ENCODE data around the gene LRFN2.

LRFN2 gene

DNA sequence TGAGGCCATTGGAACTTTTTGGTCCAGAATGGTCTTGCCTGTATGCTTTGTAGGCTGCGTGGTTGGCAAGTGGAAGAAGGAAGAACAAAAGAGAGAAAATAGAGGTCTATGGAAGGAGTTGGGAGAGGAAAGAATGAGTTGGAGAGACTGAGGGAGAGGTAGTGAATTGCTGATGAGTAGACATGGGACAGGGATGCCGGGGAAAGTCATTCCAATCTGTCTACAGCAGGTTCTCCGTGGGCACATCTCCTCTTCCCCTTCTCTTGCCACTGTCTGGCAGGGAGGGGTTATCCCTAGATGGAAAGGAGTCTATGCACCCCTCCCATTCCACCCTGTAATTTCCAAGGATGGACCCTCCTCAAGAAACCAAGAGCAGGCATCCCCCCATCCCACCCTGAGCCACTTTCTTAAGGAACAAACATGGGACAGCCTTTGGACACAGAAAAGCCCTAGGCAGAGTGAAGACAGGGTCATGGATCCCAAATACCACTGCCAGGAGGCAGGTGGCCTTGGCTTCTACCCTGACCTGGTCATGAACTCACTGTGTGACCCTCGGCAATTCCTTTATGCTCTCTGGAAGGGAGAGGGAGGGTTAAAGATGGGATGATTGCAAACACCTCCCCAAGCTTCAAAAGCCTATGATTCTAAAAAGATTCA, 196.9 kb downstream of the LRFN2 start:
- H3K9me3 ChIP-seq (ENCODE audit: control insufficient read depth, insufficient read depth, low read length), result no peaks in the 10 kb centered on the region
- H3K9ac ChIP-seq (ENCODE audit: low read depth, low read length), result no peak overlapping the region
- no peaks in the 10 kb centered on the region for H3K36me3 ChIP-seq (ENCODE audit: control insufficient read depth, insufficient read depth, low read length)
- no peak overlapping the region for H3K27ac ChIP-seq (ENCODE audit: low read depth, low read length)
- no peak overlapping the region for H3K4me3 ChIP-seq (ENCODE audit: low read depth, low read length)
- H3K4me1 ChIP-seq (ENCODE audit: control insufficient read depth, insufficient read depth, low read length), result no peaks in the 10 kb centered on the region
- no peaks in the 10 kb centered on the region for H3K27me3 ChIP-seq (ENCODE audit: control insufficient read depth, insufficient read depth, low read length)

DNA sequence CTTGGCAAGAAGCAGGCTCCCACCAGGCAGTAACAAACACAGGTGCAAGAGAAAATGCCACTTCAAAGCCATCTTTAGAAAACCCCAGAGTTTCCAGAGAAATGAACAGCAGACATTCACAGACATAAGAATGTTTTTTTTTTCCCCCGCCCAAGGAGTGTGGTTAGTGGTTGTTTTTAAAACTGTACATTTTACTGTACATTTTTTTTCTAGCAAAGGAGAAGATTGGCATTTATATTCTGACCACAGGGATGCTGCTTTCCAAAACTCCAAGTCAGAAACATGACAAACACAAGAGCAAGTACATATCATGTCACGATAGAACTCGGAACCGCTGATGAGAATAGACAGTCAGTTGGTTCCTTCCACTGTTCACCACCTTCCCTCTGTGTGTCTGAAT, 197.9 kb downstream of the LRFN2 start:
- H3K4me3 ChIP-seq (ENCODE audit: low read depth, low read length), result no peak overlapping the region
- no peaks in the 10 kb centered on the region for H3K27me3 ChIP-seq (ENCODE audit: control insufficient read depth, insufficient read depth, low read length)
- H3K27ac ChIP-seq (ENCODE audit: low read depth, low read length), result no peak overlapping the region
- H3K36me3 ChIP-seq (ENCODE audit: control insufficient read depth, insufficient read depth, low read length), result no peaks in the 10 kb centered on the region
- no peak overlapping the region for H3K9ac ChIP-seq (ENCODE audit: low read depth, low read length)
- H3K9me3 ChIP-seq (ENCODE audit: control insufficient read depth, insufficient read depth, low read length), result no peaks in the 10 kb centered on the region
- no peaks in the 10 kb centered on the region for H3K4me1 ChIP-seq (ENCODE audit: control insufficient read depth, insufficient read depth, low read length)

GRCh38 chr6:40387871-40388264, 199.3 kb downstream of the LRFN2 start:
- Histone ChIP-seq H3K4me1 (ENCODE audit: control insufficient read depth, insufficient read depth, low read length) (no peaks in the 10 kb centered on the region), H3K4me3 (ENCODE audit: low read depth, low read length) (no peak overlapping the region), H3K36me3 (ENCODE audit: control insufficient read depth, insufficient read depth, low read length) (no peaks in the 10 kb centered on the region), H3K9me3 (ENCODE audit: control insufficient read depth, insufficient read depth, low read length) (no peaks in the 10 kb centered on the region), H3K27me3 (ENCODE audit: control insufficient read depth, insufficient read depth, low read length) (no peaks in the 10 kb centered on the region), H3K27ac (ENCODE audit: low read depth, low read length) (no peak overlapping the region), H3K9ac (ENCODE audit: low read depth, low read length) (no peak overlapping the region)

- no peak overlapping the region for H3K9ac ChIP-seq (ENCODE audit: low read depth, low read length)
- H3K4me1 ChIP-seq (ENCODE audit: control insufficient read depth, insufficient read depth, low read length), result no peaks in the 10 kb centered on the region
- H3K27me3 ChIP-seq (ENCODE audit: control insufficient read depth, insufficient read depth, low read length), result no peaks in the 10 kb centered on the region
- no peaks in the 10 kb centered on the region for H3K9me3 ChIP-seq (ENCODE audit: control insufficient read depth, insufficient read depth, low read length)
- H3K4me3 ChIP-seq (ENCODE audit: low read depth, low read length), result no peak overlapping the region
- H3K36me3 ChIP-seq (ENCODE audit: control insufficient read depth, insufficient read depth, low read length), result no peaks in the 10 kb centered on the region
- no peak overlapping the region for H3K27ac ChIP-seq (ENCODE audit: low read depth, low read length)
These were observed 199.9 kb downstream of the LRFN2 start for GRCh38 chr6:40387127-40387870.

GRCh38 chr6:40386200-40386599, 201.0 kb downstream of the LRFN2 start:
- Histone ChIP-seq H3K9me3 (ENCODE audit: control insufficient read depth, insufficient read depth, low read length) (no peaks in the 10 kb centered on the region), H3K27ac (ENCODE audit: low read depth, low read length) (no peak overlapping the region), H3K27me3 (ENCODE audit: control insufficient read depth, insufficient read depth, low read length) (no peaks in the 10 kb centered on the region), H3K4me1 (ENCODE audit: control insufficient read depth, insufficient read depth, low read length) (no peaks in the 10 kb centered on the region), H3K36me3 (ENCODE audit: control insufficient read depth, insufficient read depth, low read length) (no peaks in the 10 kb centered on the region), H3K9ac (ENCODE audit: low read depth, low read length) (no peak overlapping the region), H3K4me3 (ENCODE audit: low read depth, low read length) (no peak overlapping the region)

DNA sequence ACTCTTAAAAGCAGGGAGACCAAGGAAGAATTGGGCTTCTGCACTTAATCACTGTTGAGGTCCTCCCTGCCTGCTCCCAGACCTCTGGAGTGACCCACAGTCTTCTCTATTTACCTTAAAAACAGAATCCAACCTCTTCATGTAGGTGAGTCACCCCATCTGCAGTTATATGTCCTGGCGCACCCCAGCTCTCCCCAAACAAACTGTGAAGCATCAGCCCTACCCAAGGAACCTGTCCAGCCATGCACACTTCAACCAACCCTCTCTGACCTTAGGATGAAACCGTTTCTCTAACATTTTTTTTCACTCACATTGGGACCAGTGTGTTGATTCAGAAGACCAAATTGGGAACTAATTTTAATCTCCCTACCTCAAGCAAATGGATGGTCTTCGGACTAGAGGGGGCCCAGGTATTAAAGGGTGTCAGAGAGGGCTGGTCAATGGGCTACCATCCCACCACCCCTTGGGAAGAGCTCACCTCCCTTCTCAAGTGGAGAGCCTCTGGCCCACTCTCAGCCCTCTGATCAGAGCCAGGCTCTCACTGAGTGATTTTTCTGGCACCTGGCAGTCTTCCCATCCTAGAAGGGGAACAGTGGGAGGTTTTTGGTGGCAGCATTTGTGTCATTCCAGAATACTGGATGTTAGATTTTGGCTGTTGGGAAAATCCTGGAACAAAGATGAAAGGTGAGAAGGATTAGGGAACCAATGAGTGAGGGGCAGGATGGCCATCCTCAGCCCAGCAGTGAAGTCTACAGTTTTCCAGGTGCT, 203.6 kb downstream of the LRFN2 start:
- H3K4me1 ChIP-seq (ENCODE audit: control insufficient read depth, insufficient read depth, low read length), result no peaks in the 10 kb centered on the region
- H3K4me3 ChIP-seq (ENCODE audit: low read depth, low read length), result no peak overlapping the region
- H3K9me3 ChIP-seq (ENCODE audit: control insufficient read depth, insufficient read depth, low read length), result no peaks in the 10 kb centered on the region
- no peaks in the 10 kb centered on the region for H3K27me3 ChIP-seq (ENCODE audit: control insufficient read depth, insufficient read depth, low read length)
- H3K9ac ChIP-seq (ENCODE audit: low read depth, low read length), result no peak overlapping the region
- H3K36me3 ChIP-seq (ENCODE audit: control insufficient read depth, insufficient read depth, low read length), result no peaks in the 10 kb centered on the region
- H3K27ac ChIP-seq (ENCODE audit: low read depth, low read length), result no peak overlapping the region

GRCh38 chr6:40380271-40380670, 206.9 kb downstream of the LRFN2 start:
- H3K9me3 ChIP-seq (ENCODE audit: control insufficient read depth, insufficient read depth, low read length), result no peaks in the 10 kb centered on the region
- H3K4me3 ChIP-seq (ENCODE audit: low read depth, low read length), result no peak overlapping the region
- H3K27me3 ChIP-seq (ENCODE audit: control insufficient read depth, insufficient read depth, low read length), result no peaks in the 10 kb centered on the region
- no peak overlapping the region for H3K9ac ChIP-seq (ENCODE audit: low read depth, low read length)
- H3K36me3 ChIP-seq (ENCODE audit: control insufficient read depth, insufficient read depth, low read length), result no peaks in the 10 kb centered on the region
- no peak overlapping the region for H3K27ac ChIP-seq (ENCODE audit: low read depth, low read length)
- no peaks in the 10 kb centered on the region for H3K4me1 ChIP-seq (ENCODE audit: control insufficient read depth, insufficient read depth, low read length)

DNA sequence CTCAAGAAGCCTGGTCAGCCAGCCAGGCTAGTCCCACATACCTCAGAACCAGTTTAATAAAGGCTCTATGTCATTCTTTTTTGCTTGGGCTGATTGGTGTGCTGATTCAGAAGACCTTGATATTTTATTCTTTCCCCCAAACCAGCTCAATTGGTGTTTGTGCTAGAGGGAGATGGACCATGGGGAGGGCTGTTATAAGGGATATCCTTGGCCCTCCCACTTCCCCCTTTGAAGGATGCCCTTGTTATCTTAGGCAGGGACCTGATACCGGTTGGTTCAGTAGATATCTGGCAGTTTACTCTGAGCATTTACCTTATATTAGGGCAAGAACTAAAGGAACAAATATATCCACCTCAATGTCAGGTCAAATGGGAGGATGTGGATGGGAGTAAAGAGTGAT, 207.4 kb downstream of the LRFN2 start:
- H3K36me3 ChIP-seq (ENCODE audit: control insufficient read depth, insufficient read depth, low read length), result no peaks in the 10 kb centered on the region
- H3K27ac ChIP-seq (ENCODE audit: low read depth, low read length), result no peak overlapping the region
- no peak overlapping the region for H3K4me3 ChIP-seq (ENCODE audit: low read depth, low read length)
- no peaks in the 10 kb centered on the region for H3K27me3 ChIP-seq (ENCODE audit: control insufficient read depth, insufficient read depth, low read length)
- H3K4me1 ChIP-seq (ENCODE audit: control insufficient read depth, insufficient read depth, low read length), result no peaks in the 10 kb centered on the region
- H3K9ac ChIP-seq (ENCODE audit: low read depth, low read length), result no peak overlapping the region
- no peaks in the 10 kb centered on the region for H3K9me3 ChIP-seq (ENCODE audit: control insufficient read depth, insufficient read depth, low read length)

DNA sequence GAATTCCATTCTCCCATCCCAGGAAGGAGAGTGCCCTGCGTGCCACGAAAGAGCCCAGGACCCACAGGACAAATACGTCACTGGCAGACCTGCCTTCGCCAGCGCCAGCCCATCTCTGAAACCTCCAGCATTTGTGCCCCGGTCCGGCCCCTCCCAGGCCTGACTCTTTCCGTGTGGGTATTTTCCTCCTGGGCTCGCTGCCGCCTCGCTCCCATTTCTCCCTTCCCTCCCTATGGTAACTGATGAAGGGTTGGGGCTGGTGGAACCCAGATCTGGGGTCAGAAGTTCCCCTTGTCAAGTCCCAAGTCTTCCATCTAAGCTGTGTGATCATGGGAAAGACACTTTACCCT, 208.5 kb downstream of the LRFN2 start:
- Histone ChIP-seq H3K9me3 (ENCODE audit: control insufficient read depth, insufficient read depth, low read length) (no peaks in the 10 kb centered on the region), H3K9ac (ENCODE audit: low read depth, low read length) (no peak overlapping the region), H3K4me3 (ENCODE audit: low read depth, low read length) (no peak overlapping the region), H3K27me3 (ENCODE audit: control insufficient read depth, insufficient read depth, low read length) (no peaks in the 10 kb centered on the region), H3K27ac (ENCODE audit: low read depth, low read length) (no peak overlapping the region), H3K4me1 (ENCODE audit: control insufficient read depth, insufficient read depth, low read length) (no peaks in the 10 kb centered on the region), H3K36me3 (ENCODE audit: control insufficient read depth, insufficient read depth, low read length) (no peaks in the 10 kb centered on the region)

- Histone ChIP-seq H3K36me3 (ENCODE audit: control insufficient read depth, insufficient read depth, low read length) (no peaks in the 10 kb centered on the region), H3K27me3 (ENCODE audit: control insufficient read depth, insufficient read depth, low read length) (no peaks in the 10 kb centered on the region), H3K27ac (ENCODE audit: low read depth, low read length) (no peak overlapping the region), H3K4me1 (ENCODE audit: control insufficient read depth, insufficient read depth, low read length) (no peaks in the 10 kb centered on the region), H3K9me3 (ENCODE audit: control insufficient read depth, insufficient read depth, low read length) (no peaks in the 10 kb centered on the region), H3K4me3 (ENCODE audit: low read depth, low read length) (no peak overlapping the region), H3K9ac (ENCODE audit: low read depth, low read length) (no peak overlapping the region)
These were observed 209.0 kb downstream of the LRFN2 start for GRCh38 chr6:40378071-40378724.
